ENCODE results near the gene KSR1.
"Not testable (repeated sequence)": the region's sequence is repeated elsewhere in the genome, so short reads cannot be mapped to it uniquely, and the experiment has no call there.

KSR1 gene

GRCh38 chr17:27655525-27656111 lies 199.4 kb downstream of the KSR1 start:
- H3K36me3 ChIP-seq (ENCODE audit: control insufficient read depth, insufficient read depth, low read length); H3K4me1 ChIP-seq (ENCODE audit: control insufficient read depth, insufficient read depth, low read length); H3K4me3 ChIP-seq (ENCODE audit: low read depth, low read length); H3K27ac ChIP-seq (ENCODE audit: low read depth, low read length); H3K9me3 ChIP-seq (ENCODE audit: control insufficient read depth, insufficient read depth, low read depth, low read length); H3K27me3 ChIP-seq (ENCODE audit: control insufficient read depth, insufficient read depth, low read length); H3K9ac ChIP-seq (ENCODE audit: low read length): not testable (repeated sequence)

GRCh38 chr17:27656620-27657019 lies 200.4 kb downstream of the KSR1 start:
- H3K27ac ChIP-seq (ENCODE audit: low read depth, low read length); H3K9me3 ChIP-seq (ENCODE audit: control insufficient read depth, insufficient read depth, low read depth, low read length); H3K4me3 ChIP-seq (ENCODE audit: low read depth, low read length); H3K9ac ChIP-seq (ENCODE audit: low read length); H3K4me1 ChIP-seq (ENCODE audit: control insufficient read depth, insufficient read depth, low read length); H3K36me3 ChIP-seq (ENCODE audit: control insufficient read depth, insufficient read depth, low read length); H3K27me3 ChIP-seq (ENCODE audit: control insufficient read depth, insufficient read depth, low read length): not testable (repeated sequence)

- peaks cover 4% of the 10 kb centered on the region; the same call in 1 of the 2 replicates for H3K27me3 ChIP-seq (ENCODE audit: control insufficient read depth, insufficient read depth, low read length)
- no peaks in the 10 kb centered on the region for H3K4me1 ChIP-seq (ENCODE audit: control insufficient read depth, insufficient read depth, low read length)
- no peaks in the 10 kb centered on the region for H3K9me3 ChIP-seq (ENCODE audit: control insufficient read depth, insufficient read depth, low read depth, low read length)
Observed at GRCh38 chr17:27657620-27658019, 201.4 kb downstream of the KSR1 start.

GRCh38 chr17:27659683-27660082 lies 203.4 kb downstream of the KSR1 start:
- Histone ChIP-seq H3K27ac (ENCODE audit: low read depth, low read length) (no peak overlapping the region), H3K36me3 (ENCODE audit: control insufficient read depth, insufficient read depth, low read length) (no peaks in the 10 kb centered on the region), H3K9me3 (ENCODE audit: control insufficient read depth, insufficient read depth, low read depth, low read length) (no peaks in the 10 kb centered on the region), H3K4me3 (ENCODE audit: low read depth, low read length) (no peak overlapping the region), H3K27me3 (ENCODE audit: control insufficient read depth, insufficient read depth, low read length) (peaks cover 4% of the 10 kb centered on the region; the same call in 1 of the 2 replicates), H3K4me1 (ENCODE audit: control insufficient read depth, insufficient read depth, low read length) (no peaks in the 10 kb centered on the region), H3K9ac (ENCODE audit: low read length) (no peak overlapping the region)

More at GRCh38 chr17:27657620-27658019, 201.4 kb downstream of the KSR1 start:
- Histone ChIP-seq H3K36me3 (ENCODE audit: control insufficient read depth, insufficient read depth, low read length) (no peaks in the 10 kb centered on the region), H3K27ac (ENCODE audit: low read depth, low read length) (no peak overlapping the region), H3K9ac (ENCODE audit: low read length) (no peak overlapping the region), H3K4me3 (ENCODE audit: low read depth, low read length) (no peak overlapping the region)

DNA sequence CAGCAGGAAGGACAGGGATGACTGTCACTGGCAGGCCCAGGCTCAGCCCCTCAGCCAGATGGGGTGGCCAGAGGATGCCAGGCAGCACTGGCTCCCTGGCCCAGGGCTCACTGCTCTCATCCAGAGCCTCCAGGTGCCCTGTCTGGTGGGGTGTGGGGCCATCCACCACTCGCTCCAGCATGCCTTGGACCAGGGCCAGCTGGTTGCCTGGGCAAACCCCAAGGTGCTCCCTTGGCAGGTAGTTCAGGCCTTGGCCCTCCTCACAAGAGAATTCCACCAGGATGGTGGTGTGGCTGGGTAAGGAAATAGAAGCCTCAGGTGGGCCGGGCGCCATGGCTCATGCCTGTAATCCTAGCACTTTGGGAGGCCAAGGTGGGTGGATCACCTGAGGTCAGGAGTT lies 204.2 kb downstream of the KSR1 start:
- no peaks in the 10 kb centered on the region for H3K9me3 ChIP-seq (ENCODE audit: control insufficient read depth, insufficient read depth, low read depth, low read length)
- no peaks in the 10 kb centered on the region for H3K4me1 ChIP-seq (ENCODE audit: control insufficient read depth, insufficient read depth, low read length)
- no peak overlapping the region for H3K9ac ChIP-seq (ENCODE audit: low read length)
- H3K36me3 ChIP-seq (ENCODE audit: control insufficient read depth, insufficient read depth, low read length) = no peaks in the 10 kb centered on the region
- no peak overlapping the region for H3K27ac ChIP-seq (ENCODE audit: low read depth, low read length)
- no peak overlapping the region for H3K4me3 ChIP-seq (ENCODE audit: low read depth, low read length)
- peaks cover 4% of the 10 kb centered on the region; the same call in 1 of the 2 replicates for H3K27me3 ChIP-seq (ENCODE audit: control insufficient read depth, insufficient read depth, low read length)

DNA sequence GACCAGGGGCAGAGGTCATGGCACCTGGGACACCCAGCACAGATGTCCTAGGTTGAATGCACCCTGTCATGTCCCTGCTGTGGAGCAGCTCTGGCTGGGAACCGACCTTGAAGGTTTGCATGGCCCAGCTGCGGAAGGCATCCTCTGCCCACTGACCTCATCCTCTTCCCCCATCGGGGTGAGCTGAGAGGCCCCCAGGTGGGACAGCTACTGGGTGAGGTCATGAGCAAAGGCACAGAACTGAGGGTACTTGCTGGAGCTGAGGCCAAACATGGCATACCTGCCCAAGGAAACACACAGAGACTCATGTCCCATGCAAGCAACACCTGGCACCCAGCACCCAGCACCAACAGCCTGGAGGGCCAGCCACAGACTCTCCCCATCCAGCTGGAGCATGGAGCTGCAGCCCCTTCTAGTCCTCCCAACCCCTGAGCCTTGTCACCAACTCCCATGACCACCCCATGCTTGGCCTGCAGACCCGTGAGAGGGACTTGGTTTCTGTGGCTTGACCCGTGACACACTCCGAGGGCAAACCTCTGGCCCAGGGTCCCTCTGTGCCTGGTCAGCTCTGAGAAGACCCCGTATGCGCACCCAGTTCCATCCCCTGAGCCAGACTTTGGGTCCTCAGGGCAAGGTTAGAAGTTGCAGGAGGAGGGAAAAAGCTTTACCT lies 207.8 kb downstream of the KSR1 start:
- Histone ChIP-seq H3K27me3 (ENCODE audit: control insufficient read depth, insufficient read depth, low read length) (peaks cover 7% of the 10 kb centered on the region; the same call in 1 of the 2 replicates), H3K4me3 (ENCODE audit: low read depth, low read length) (no peak overlapping the region), H3K9ac (ENCODE audit: low read length) (no peak overlapping the region), H3K27ac (ENCODE audit: low read depth, low read length) (no peak overlapping the region), H3K9me3 (ENCODE audit: control insufficient read depth, insufficient read depth, low read depth, low read length) (no peaks in the 10 kb centered on the region), H3K4me1 (ENCODE audit: control insufficient read depth, insufficient read depth, low read length) (no peaks in the 10 kb centered on the region), H3K36me3 (ENCODE audit: control insufficient read depth, insufficient read depth, low read length) (no peaks in the 10 kb centered on the region)

DNA sequence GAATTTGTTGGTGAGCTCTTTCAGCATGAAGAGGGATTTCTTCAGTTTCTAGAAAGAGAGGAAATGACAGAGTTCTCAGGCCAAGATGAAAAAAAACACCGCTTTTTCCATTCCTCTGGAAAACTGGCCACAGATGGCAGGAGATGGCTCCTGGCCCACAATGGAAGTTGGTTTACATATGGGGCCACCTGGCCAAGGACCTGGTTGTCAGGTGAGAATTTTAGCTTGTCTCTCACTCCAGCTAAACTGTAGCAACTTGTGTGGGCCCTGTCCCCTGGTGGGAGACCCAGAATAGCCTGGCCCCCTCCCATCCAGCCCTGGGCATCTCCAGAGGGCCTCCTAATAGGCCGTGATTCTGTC lies 208.3 kb downstream of the KSR1 start:
- H3K27me3 ChIP-seq (ENCODE audit: control insufficient read depth, insufficient read depth, low read length) = peaks cover 7% of the 10 kb centered on the region; the same call in 1 of the 2 replicates
- H3K36me3 ChIP-seq (ENCODE audit: control insufficient read depth, insufficient read depth, low read length) = no peaks in the 10 kb centered on the region
- no peak overlapping the region for H3K27ac ChIP-seq (ENCODE audit: low read depth, low read length)

DNA sequence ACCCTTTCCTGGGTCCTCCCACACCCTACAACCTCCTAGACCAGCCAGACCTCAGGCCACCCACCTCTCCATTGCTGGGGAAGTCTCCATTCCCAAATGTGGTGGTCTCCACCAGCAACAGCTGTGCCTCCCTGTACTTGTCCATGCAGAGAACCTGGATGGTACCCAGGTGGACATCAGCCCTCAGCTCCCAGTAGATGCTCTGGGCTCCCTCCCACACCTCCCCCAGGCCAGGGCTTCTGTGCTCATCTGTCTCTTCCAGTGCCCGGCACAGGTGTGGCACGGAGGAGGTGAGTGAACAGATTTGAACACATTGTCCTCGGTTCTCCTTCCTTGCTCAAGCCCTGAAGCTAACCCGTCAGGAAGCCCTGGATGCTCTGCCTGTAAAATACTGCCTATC lies 209.3 kb downstream of the KSR1 start:
- H3K36me3 ChIP-seq (ENCODE audit: control insufficient read depth, insufficient read depth, low read length) = no peaks in the 10 kb centered on the region
- no peak overlapping the region for H3K9ac ChIP-seq (ENCODE audit: low read length)
- peaks cover 7% of the 10 kb centered on the region; the same call in 1 of the 2 replicates for H3K27me3 ChIP-seq (ENCODE audit: control insufficient read depth, insufficient read depth, low read length)

More for the DNA sequence above, 208.3 kb downstream of the KSR1 start:
- Histone ChIP-seq H3K9ac (ENCODE audit: low read length) (no peak overlapping the region), H3K4me3 (ENCODE audit: low read depth, low read length) (no peak overlapping the region), H3K4me1 (ENCODE audit: control insufficient read depth, insufficient read depth, low read length) (no peaks in the 10 kb centered on the region), H3K9me3 (ENCODE audit: control insufficient read depth, insufficient read depth, low read depth, low read length) (no peaks in the 10 kb centered on the region)

DNA sequence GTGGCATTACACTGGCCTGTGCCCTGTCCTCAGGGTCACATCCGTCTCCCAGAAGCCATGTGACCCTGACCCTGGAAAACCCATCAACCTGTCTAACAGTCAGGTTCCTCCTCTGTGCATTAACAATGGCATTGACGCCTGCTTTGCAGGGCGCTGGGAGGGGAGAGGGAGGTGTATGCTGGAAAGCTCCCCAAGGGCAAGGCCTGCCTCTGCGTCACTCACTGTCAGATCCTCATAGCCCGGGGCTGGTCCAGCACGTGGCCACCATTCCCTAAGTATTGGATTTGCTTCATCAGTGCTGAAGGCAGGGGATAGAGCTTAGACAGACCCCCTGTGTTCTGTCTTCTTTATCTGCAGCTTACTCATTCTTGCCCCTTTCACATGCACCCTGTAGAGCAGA lies 210.0 kb downstream of the KSR1 start:
- H3K27me3 ChIP-seq (ENCODE audit: control insufficient read depth, insufficient read depth, low read length); H3K9ac ChIP-seq (ENCODE audit: low read length); H3K9me3 ChIP-seq (ENCODE audit: control insufficient read depth, insufficient read depth, low read depth, low read length); H3K36me3 ChIP-seq (ENCODE audit: control insufficient read depth, insufficient read depth, low read length); H3K4me3 ChIP-seq (ENCODE audit: low read depth, low read length); H3K27ac ChIP-seq (ENCODE audit: low read depth, low read length); H3K4me1 ChIP-seq (ENCODE audit: control insufficient read depth, insufficient read depth, low read length): not testable (repeated sequence)

More for the DNA sequence above, 209.3 kb downstream of the KSR1 start:
- H3K27ac ChIP-seq (ENCODE audit: low read depth, low read length) = no peak overlapping the region
- no peaks in the 10 kb centered on the region for H3K4me1 ChIP-seq (ENCODE audit: control insufficient read depth, insufficient read depth, low read length)
- H3K9me3 ChIP-seq (ENCODE audit: control insufficient read depth, insufficient read depth, low read depth, low read length) = no peaks in the 10 kb centered on the region
- H3K4me3 ChIP-seq (ENCODE audit: low read depth, low read length) = no peak overlapping the region

GRCh38 chr17:27666831-27667560 lies 210.7 kb downstream of the KSR1 start:
- H3K9ac ChIP-seq (ENCODE audit: low read length) = no peak overlapping the region
- no peaks in the 10 kb centered on the region for H3K4me1 ChIP-seq (ENCODE audit: control insufficient read depth, insufficient read depth, low read length)
- no peak overlapping the region for H3K27ac ChIP-seq (ENCODE audit: low read depth, low read length)
- peaks cover 2% of the 10 kb centered on the region; the same call in 1 of the 2 replicates for H3K27me3 ChIP-seq (ENCODE audit: control insufficient read depth, insufficient read depth, low read length)
- H3K9me3 ChIP-seq (ENCODE audit: control insufficient read depth, insufficient read depth, low read depth, low read length) = no peaks in the 10 kb centered on the region
- H3K4me3 ChIP-seq (ENCODE audit: low read depth, low read length) = no peak overlapping the region
- H3K36me3 ChIP-seq (ENCODE audit: control insufficient read depth, insufficient read depth, low read length) = no peaks in the 10 kb centered on the region

Data from HUES6 (cell line).